ENCODE results near the gene PDS5B.

DNA sequence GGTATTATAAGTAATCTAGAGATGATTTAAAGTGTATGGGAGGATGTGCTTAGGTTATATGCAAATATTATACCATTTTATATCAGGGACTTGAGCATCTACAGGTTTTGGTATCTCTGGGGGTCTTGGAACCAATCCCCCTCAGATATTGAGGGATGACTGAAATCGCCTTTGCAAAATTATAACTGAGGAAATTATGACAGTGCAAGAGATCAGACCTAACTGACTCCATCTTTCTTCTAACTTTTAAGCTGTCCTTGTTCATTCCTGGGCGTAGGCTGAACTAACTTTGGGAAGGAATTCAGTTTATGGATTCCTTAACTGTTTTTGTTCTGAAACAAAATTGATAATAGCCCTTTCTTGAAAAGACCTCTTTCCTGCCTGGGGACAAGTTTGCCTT is 239.2 kb downstream of the PDS5B start:
- no peak for TF ChIP-seq EP300 (IDR thresholded peaks at IDR 0.05)
- TF ChIP-seq, protein P1, sequence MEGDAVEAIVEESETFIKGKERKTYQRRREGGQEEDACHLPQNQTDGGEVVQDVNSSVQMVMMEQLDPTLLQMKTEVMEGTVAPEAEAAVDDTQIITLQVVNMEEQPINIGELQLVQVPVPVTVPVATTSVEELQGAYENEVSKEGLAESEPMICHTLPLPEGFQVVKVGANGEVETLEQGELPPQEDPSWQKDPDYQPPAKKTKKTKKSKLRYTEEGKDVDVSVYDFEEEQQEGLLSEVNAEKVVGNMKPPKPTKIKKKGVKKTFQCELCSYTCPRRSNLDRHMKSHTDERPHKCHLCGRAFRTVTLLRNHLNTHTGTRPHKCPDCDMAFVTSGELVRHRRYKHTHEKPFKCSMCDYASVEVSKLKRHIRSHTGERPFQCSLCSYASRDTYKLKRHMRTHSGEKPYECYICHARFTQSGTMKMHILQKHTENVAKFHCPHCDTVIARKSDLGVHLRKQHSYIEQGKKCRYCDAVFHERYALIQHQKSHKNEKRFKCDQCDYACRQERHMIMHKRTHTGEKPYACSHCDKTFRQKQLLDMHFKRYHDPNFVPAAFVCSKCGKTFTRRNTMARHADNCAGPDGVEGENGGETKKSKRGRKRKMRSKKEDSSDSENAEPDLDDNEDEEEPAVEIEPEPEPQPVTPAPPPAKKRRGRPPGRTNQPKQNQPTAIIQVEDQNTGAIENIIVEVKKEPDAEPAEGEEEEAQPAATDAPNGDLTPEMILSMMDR (IDR thresholded peaks at IDR 0.05), result no peak
